ENCODE measurements around the gene SPAG8.

Gene SPAG8, protein sequence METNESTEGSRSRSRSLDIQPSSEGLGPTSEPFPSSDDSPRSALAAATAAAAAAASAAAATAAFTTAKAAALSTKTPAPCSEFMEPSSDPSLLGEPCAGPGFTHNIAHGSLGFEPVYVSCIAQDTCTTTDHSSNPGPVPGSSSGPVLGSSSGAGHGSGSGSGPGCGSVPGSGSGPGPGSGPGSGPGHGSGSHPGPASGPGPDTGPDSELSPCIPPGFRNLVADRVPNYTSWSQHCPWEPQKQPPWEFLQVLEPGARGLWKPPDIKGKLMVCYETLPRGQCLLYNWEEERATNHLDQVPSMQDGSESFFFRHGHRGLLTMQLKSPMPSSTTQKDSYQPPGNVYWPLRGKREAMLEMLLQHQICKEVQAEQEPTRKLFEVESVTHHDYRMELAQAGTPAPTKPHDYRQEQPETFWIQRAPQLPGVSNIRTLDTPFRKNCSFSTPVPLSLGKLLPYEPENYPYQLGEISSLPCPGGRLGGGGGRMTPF

DNA sequence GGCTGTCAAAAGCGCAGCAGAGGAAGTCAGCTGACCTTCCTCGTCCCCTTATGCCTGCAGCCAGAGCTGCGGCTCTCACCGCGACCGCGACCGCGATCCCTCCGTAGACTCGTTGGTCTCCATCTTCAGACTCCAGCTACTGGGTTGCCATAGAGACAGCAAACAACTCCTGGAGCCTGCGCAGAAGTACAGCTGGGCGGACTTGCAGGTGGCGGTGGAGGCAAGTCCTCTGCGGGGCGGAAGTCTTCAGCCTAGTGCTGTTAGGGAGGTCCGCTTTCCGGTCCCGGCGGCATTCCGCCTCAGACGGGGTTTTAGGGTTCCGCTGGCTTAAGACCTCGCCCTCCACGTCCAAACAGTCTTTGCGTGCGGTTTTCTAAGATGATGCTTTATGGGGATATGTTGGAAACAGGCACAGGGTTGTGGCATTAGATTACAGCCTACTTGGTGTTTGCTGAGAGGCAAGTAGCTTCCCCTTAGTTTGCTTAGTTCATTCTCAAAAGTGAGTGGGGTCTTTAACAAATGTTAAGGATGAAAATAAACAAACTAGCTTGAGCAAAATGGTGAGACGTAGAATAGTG lies at the start of gene SPAG8:
Gene SPAG8 (minus strand): TSS at position 238 of the 578 bp plus-strand sequence. CDS start 115 bp downstream, at position 123.
- H3K36me3 ChIP-seq (ENCODE audit: control insufficient read depth in 2 of 2, insufficient read depth in 2 of 2, low read length in 2 of 2) = peaks cover 20 to 22% of the 10 kb centered on the region in 2 donors
- peak within 1 kb of the TSS; percentile 54 to 82 for H3K9ac ChIP-seq (ENCODE audit: low read length in 2 of 2)
- H3K27ac ChIP-seq (ENCODE audit: low read length) = peak within 1 kb of the TSS; percentile 93
- H3K4me1 ChIP-seq (ENCODE audit: control insufficient read depth, insufficient read depth, low read length) = peaks cover 42% of the 10 kb centered on the region
- peak within 1 kb of the TSS; percentile 90 to 92 for H3K4me3 ChIP-seq (ENCODE audit: low read length in 2 of 2)
- H3K9me3 ChIP-seq (ENCODE audit: control insufficient read depth in 2 of 2, low read length in 2 of 2) = no peaks in the 10 kb centered on the region
- no peaks in the 10 kb centered on the region for H3K27me3 ChIP-seq (ENCODE audit: control insufficient read depth in 1 of 2, insufficient read depth in 2 of 2, low read length in 2 of 2)

DNA sequence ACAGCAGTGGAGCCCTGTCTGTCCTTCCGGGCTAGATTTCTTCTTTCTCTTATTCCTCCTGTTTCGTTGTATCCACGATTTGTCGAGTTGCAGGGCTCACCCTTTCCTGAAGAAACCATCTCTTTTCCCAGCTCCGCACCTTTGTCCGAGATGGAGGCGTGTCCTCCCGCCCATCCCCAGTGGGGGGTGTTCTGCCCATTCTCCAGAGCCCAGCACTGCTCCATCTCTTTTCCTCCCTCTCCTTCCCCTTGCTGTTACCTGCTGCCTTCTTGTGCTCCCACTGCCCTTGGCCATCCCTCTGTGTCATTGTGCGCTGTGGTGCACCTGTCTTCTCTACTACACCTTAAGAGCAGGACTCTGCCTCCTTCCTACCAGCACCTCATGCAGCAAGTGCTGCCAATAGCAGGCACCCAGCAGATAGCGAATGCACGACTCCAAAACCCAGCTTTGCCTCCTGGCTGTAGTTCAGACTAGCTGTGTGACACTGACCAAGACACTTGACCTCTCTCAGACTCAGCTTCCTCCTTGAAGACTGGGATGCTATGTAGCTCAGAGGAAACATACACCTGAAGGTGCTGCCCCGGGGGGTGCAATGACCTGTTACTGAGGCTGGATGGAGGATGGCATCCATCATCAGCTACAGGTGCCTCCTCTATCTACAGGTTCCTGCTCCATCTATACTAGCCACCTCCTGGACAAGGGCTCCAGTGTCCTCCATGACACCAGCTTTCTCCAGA lies 49.3 kb upstream of the SPAG8 start:
- H3K36me3 ChIP-seq (ENCODE audit: control insufficient read depth in 2 of 2, insufficient read depth in 2 of 2, low read length in 2 of 2) = no peaks in the 10 kb centered on the region

DNA sequence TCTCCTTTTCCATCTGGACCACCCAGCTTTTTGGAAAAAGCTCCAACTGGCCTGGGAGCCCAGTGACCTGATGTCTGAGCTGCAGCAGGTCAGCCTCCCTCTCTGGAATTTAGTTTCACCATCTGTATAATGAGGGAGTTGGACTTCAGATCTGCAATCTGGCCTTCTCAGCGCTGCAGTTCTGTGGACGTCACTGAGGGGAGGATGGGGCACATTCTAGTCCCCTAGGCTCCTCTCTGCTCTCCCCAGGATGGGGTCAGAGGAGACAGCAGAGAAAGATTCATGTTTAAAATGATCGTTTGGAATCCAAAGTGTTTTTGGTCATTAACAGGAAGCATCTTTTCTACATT lies 47.9 kb upstream of the SPAG8 start:
- Histone ChIP-seq H3K4me1 (ENCODE audit: control insufficient read depth, insufficient read depth, low read length) (peaks cover 4% of the 10 kb centered on the region), H3K27me3 (ENCODE audit: control insufficient read depth in 1 of 2, insufficient read depth in 2 of 2, low read length in 2 of 2) (peaks cover 0 to 5% of the 10 kb centered on the region in 2 donors), H3K36me3 (ENCODE audit: control insufficient read depth in 2 of 2, insufficient read depth in 2 of 2, low read length in 2 of 2) (no peaks in the 10 kb centered on the region), H3K9ac (ENCODE audit: low read length in 2 of 2) (no peak overlapping the region), H3K4me3 (ENCODE audit: low read length in 2 of 2) (no peak overlapping the region), H3K27ac (ENCODE audit: low read length) (no peak overlapping the region), H3K9me3 (ENCODE audit: control insufficient read depth in 2 of 2, low read length in 2 of 2) (no peaks in the 10 kb centered on the region)

More for the DNA sequence above, 49.3 kb upstream of the SPAG8 start:
- H3K4me1 ChIP-seq (ENCODE audit: control insufficient read depth, insufficient read depth, low read length) = peaks cover 4% of the 10 kb centered on the region
- H3K9me3 ChIP-seq (ENCODE audit: control insufficient read depth in 2 of 2, low read length in 2 of 2) = no peaks in the 10 kb centered on the region
- H3K9ac ChIP-seq (ENCODE audit: low read length in 2 of 2) = no peak overlapping the region
- H3K4me3 ChIP-seq (ENCODE audit: low read length in 2 of 2) = no peak overlapping the region
- no peak overlapping the region for H3K27ac ChIP-seq (ENCODE audit: low read length)
- H3K27me3 ChIP-seq (ENCODE audit: control insufficient read depth in 1 of 2, insufficient read depth in 2 of 2, low read length in 2 of 2) = peaks cover 0 to 5% of the 10 kb centered on the region in 2 donors

DNA sequence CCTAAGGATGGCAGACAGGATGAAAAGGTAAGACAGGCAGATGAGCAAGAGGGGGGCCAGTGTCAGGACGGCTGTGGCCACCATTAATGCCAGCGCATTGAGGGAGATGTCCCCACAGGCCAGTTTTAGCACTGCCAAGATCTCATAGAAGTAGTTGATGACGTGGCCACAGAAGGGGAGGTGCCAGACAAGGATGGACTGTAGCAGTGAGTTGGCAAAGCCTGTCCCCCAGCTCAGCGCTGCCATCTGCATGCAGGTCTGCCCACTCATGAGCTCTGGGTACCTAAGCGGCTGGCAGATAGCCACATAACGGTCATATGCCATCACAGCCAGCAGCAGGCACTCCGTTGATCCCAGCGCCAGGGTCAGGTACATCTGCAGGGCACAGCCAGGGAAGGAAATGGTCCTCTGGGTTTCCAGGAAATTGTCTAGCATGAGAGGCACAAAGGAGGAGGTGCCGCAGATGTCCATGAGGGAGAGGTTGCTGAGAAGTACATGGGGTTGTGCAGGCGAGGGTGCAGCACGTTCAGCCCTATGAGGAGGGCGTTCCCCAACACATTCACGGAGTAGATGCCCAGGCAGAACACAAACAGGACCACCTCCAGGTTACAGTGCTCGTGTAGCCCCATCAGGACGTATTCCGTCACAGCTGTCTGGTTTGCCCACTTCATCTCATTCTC lies 47.4 kb upstream of the SPAG8 start:
- H3K9ac ChIP-seq (ENCODE audit: low read length in 2 of 2) = no peak overlapping the region
- H3K36me3 ChIP-seq (ENCODE audit: control insufficient read depth in 2 of 2, insufficient read depth in 2 of 2, low read length in 2 of 2) = peaks cover 0 to 5% of the 10 kb centered on the region in 2 donors
- H3K27me3 ChIP-seq (ENCODE audit: control insufficient read depth in 1 of 2, insufficient read depth in 2 of 2, low read length in 2 of 2) = peaks cover 0 to 5% of the 10 kb centered on the region in 2 donors
- no peak overlapping the region for H3K4me3 ChIP-seq (ENCODE audit: low read length in 2 of 2)
- H3K4me1 ChIP-seq (ENCODE audit: control insufficient read depth, insufficient read depth, low read length) = peaks cover 4% of the 10 kb centered on the region
- H3K27ac ChIP-seq (ENCODE audit: low read length) = peak overlapping the region; percentile 11
- H3K9me3 ChIP-seq (ENCODE audit: control insufficient read depth in 2 of 2, low read length in 2 of 2) = no peaks in the 10 kb centered on the region

DNA sequence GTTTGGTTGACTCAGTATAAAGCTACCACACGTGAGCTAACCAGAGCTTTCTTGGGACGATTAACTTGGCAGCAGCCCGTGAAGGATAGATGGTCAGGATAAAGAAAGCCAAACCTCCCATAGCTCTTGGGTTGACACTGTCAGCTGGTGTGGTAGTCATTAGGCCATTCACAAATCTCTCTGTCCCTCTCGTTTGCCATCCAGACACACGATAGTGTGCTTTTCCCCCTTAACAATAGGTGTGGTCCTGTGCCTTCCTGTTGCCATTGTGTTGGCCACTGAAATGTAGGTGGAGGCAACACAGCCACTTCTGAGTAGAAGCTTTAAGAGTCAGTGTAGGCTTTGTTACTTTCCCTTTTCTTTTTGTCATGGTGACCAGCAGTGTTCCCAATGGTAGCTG lies 46.4 kb upstream of the SPAG8 start:
- no peak overlapping the region for H3K27ac ChIP-seq (ENCODE audit: low read length)
- H3K36me3 ChIP-seq (ENCODE audit: control insufficient read depth in 2 of 2, insufficient read depth in 2 of 2, low read length in 2 of 2) = peaks cover 5 to 6% of the 10 kb centered on the region in 2 donors
- peaks cover 4% of the 10 kb centered on the region for H3K4me1 ChIP-seq (ENCODE audit: control insufficient read depth, insufficient read depth, low read length)
- H3K27me3 ChIP-seq (ENCODE audit: control insufficient read depth in 1 of 2, insufficient read depth in 2 of 2, low read length in 2 of 2) = peaks cover 0 to 3% of the 10 kb centered on the region in 2 donors
- H3K4me3 ChIP-seq (ENCODE audit: low read length in 2 of 2) = no peak overlapping the region
- H3K9ac ChIP-seq (ENCODE audit: low read length in 2 of 2) = no peak overlapping the region
- H3K9me3 ChIP-seq (ENCODE audit: control insufficient read depth in 2 of 2, low read length in 2 of 2) = no peaks in the 10 kb centered on the region

DNA sequence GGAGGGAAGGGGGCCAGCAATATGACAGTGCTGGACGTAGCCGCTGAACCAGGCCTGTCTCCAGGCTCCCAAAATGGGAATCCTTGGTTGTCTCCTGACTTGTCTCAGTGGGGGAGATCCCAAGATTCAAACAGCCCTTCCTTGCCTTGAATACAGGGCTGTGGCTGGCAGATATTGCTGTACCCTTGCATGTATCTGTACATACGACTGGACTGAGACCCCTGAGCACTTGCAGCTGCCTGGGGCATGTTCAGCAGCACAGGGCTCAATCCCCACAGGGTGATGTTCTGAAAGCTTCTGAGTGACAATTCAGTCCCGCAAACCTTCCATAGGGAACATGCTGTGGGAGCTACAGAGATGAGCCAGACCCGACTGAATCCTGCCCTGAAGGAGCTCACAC lies 44.8 kb upstream of the SPAG8 start:
- Histone ChIP-seq H3K9me3 (ENCODE audit: control insufficient read depth in 2 of 2, low read length in 2 of 2) (no peaks in the 10 kb centered on the region), H3K4me1 (ENCODE audit: control insufficient read depth, insufficient read depth, low read length) (peaks cover 4% of the 10 kb centered on the region), H3K27me3 (ENCODE audit: control insufficient read depth in 1 of 2, insufficient read depth in 2 of 2, low read length in 2 of 2) (no peaks in the 10 kb centered on the region), H3K36me3 (ENCODE audit: control insufficient read depth in 2 of 2, insufficient read depth in 2 of 2, low read length in 2 of 2) (peaks cover 13 to 14% of the 10 kb centered on the region in 2 donors), H3K4me3 (ENCODE audit: low read length in 2 of 2) (no peak overlapping the region), H3K9ac (ENCODE audit: low read length in 2 of 2) (no peak overlapping the region), H3K27ac (ENCODE audit: low read length) (no peak overlapping the region)

DNA sequence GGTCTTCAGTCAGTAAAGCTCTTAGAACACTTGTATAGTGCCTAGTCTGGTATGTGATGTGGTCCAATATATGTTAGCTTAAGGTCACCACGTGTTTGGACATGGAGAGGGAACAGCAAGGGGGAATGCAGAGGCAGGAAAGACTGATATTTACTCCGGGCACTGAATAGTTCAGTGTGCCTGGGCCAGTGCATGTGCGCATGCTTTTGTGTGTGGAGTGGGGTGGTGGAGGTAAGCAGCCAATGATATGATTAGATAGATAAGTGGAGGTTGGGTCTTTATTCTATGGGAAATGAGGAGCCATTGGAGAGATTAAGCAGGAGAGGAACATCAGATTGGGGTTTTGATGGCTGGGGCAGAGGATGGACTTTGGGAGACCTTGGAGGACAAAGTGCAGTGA lies 44.1 kb upstream of the SPAG8 start:
- Histone ChIP-seq H3K36me3 (ENCODE audit: control insufficient read depth in 2 of 2, insufficient read depth in 2 of 2, low read length in 2 of 2) (peaks cover 13 to 14% of the 10 kb centered on the region in 2 donors), H3K4me1 (ENCODE audit: control insufficient read depth, insufficient read depth, low read length) (peaks cover 4% of the 10 kb centered on the region), H3K9me3 (ENCODE audit: control insufficient read depth in 2 of 2, low read length in 2 of 2) (no peaks in the 10 kb centered on the region), H3K27me3 (ENCODE audit: control insufficient read depth in 1 of 2, insufficient read depth in 2 of 2, low read length in 2 of 2) (no peaks in the 10 kb centered on the region), H3K9ac (ENCODE audit: low read length in 2 of 2) (no peak overlapping the region), H3K27ac (ENCODE audit: low read length) (no peak overlapping the region), H3K4me3 (ENCODE audit: low read length in 2 of 2) (no peak overlapping the region)

DNA sequence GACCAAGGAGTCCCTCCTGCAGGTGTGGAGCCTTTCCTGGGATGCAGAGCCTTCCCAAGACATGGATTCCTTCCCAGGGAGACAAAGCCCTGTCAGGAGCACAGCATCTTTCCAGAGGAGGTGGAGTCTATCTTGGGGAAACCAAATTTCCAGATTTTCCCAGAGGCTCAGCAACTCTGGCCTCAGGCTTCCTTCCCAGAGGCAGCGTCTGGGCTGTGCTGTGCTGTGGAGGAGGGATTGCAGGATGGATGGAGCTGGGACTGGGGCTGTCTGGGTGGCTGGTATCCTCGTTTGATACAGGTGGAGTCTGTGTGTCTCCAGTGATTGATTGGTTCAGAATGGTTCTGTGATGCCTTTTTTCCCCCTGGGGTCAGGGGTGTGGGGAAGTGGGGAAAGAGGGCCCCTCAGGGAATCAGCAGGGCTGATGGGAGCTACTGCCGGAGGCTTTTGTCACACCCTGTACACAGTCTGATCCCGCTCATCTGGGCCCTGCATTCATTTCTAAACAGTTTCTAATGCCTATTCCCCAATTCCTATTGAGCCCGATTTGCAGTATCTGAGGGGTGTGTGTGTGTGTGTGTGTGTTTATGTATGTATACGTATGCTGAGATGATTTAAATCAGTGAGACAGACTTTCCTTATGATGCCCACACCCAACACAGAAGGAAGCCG lies 42.2 kb upstream of the SPAG8 start:
- no peaks in the 10 kb centered on the region for H3K27me3 ChIP-seq (ENCODE audit: control insufficient read depth in 1 of 2, insufficient read depth in 2 of 2, low read length in 2 of 2)
- H3K9ac ChIP-seq (ENCODE audit: low read length in 2 of 2) = no peak overlapping the region
- no peaks in the 10 kb centered on the region for H3K9me3 ChIP-seq (ENCODE audit: control insufficient read depth in 2 of 2, low read length in 2 of 2)
- H3K4me3 ChIP-seq (ENCODE audit: low read length in 2 of 2) = no peak overlapping the region
- no peaks in the 10 kb centered on the region for H3K4me1 ChIP-seq (ENCODE audit: control insufficient read depth, insufficient read depth, low read length)
- H3K27ac ChIP-seq (ENCODE audit: low read length) = no peak overlapping the region
- peaks cover 13 to 14% of the 10 kb centered on the region in 2 donors for H3K36me3 ChIP-seq (ENCODE audit: control insufficient read depth in 2 of 2, insufficient read depth in 2 of 2, low read length in 2 of 2)

DNA sequence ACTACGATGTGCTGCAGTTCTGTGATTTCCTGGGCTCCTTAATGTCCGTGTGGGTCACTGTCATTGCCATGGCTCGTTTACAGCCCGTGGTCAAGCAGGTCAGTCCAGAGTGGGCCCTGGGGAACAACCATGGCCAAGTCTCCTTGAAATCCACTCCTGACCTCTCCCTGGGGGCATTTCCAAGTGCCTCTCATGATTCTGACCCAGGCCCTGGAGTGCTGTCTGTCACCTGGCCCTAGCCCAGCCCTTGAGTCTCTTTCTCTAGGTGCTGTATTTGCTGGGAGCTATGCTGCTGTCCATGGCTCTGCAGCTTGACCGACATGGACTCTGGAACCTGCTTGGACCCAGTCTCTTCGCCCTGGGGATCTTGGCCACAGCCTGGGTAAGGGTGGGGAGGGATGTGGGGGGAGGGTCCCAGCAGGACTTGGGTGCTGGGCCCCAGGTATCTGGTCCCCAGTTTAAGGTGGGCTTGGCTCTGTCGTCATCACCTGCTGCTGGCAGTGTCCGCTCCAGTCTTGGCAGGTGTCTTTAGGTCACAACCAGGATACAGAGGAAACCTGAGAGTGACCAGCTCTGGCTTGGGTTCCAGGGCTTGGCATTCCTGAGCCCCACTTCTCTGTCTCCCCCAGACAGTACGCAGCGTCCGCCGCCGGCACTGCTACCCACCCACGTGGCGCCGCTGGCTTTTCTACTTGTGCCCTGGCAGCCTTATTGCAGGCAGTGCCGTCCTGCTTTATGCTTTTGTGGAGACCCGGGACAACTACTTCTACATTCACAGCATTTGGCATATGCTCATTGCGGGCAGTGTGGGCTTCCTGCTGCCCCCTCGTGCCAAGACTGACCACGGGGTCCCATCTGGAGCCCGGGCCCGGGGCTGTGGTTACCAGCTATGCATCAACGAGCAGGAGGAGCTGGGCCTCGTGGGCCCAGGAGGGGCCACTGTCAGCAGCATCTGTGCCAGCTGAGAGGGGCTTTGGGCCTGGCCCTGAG lies 41.1 kb upstream of the SPAG8 start:
- no peak overlapping the region for H3K27ac ChIP-seq (ENCODE audit: low read length)

More for the DNA sequence above, 41.1 kb upstream of the SPAG8 start:
- Histone ChIP-seq H3K4me3 (ENCODE audit: low read length in 2 of 2) (no peak overlapping the region), H3K4me1 (ENCODE audit: control insufficient read depth, insufficient read depth, low read length) (peaks cover 3% of the 10 kb centered on the region), H3K27me3 (ENCODE audit: control insufficient read depth in 1 of 2, insufficient read depth in 2 of 2, low read length in 2 of 2) (no peaks in the 10 kb centered on the region), H3K36me3 (ENCODE audit: control insufficient read depth in 2 of 2, insufficient read depth in 2 of 2, low read length in 2 of 2) (peaks cover 13 to 14% of the 10 kb centered on the region in 2 donors), H3K9ac (ENCODE audit: low read length in 2 of 2) (no peak overlapping the region), H3K9me3 (ENCODE audit: control insufficient read depth in 2 of 2, low read length in 2 of 2) (no peaks in the 10 kb centered on the region)
